Large intestine (tissue), 3 donors: Measurements from ENCODE around the gene MYO5A. TPM values are rescaled to one million over a fixed set of nuclear protein-coding genes. Genes with fewer than 3 reads are reported as not detected.
"Not testable (repeated sequence)": the region's sequence is repeated elsewhere in the genome, so short reads cannot be mapped to it uniquely, and the experiment has no call there.

ENCODE experiments used
- DNase-seq, 2 donors: peaks; one replicate each; pipeline versions ENCODE4 v3.0.0 to v3.0.0-alpha.2; 2013
- H3K27ac ChIP-seq: one replicate; pipeline ENCODE4 v1.5.1; 2013; ENCODE audit warnings: low read length
- H3K27me3 ChIP-seq: 2 replicates; pipeline ENCODE4 v1.6.1; 2013; ENCODE audit warnings: low read length; ENCODE audit not compliant: control insufficient read depth, insufficient read depth
- H3K36me3 ChIP-seq: 2 replicates; pipeline ENCODE4 v1.6.1; 2013; ENCODE audit warnings: low read length; ENCODE audit not compliant: control insufficient read depth, insufficient read depth
- H3K4me1 ChIP-seq: one replicate; pipeline ENCODE4 v1.6.1; 2013; ENCODE audit warnings: low read length; ENCODE audit not compliant: control insufficient read depth, insufficient read depth
- H3K4me3 ChIP-seq: one replicate; pipeline ENCODE4 v1.5.1; 2013; ENCODE audit warnings: low read length
- H3K9me3 ChIP-seq: one replicate; pipeline ENCODE4 v1.6.1; 2013; ENCODE audit warnings: mild to moderate bottlenecking, low read depth, low read length, moderate library complexity; ENCODE audit not compliant: control insufficient read depth
- WGBS: methylation state at CpG from one replicate; pipeline ENCODE4 v1.1.5; 2013; ENCODE audit warnings: low lambda C conversion rate; ENCODE audit not compliant: insufficient coverage; 5-methylcytosine and 5-hydroxymethylcytosine counted together
- polyA plus RNA-seq: library from polyadenylated mRNA; unstranded; fragments of 120-200 nt; gene quantifications from one replicate; pipeline ENCODE4 v1.2.1, GENCODE V29; 2013

MYO5A gene
- polyA plus RNA-seq, 1 donor = 6.0 TPM

DNA sequence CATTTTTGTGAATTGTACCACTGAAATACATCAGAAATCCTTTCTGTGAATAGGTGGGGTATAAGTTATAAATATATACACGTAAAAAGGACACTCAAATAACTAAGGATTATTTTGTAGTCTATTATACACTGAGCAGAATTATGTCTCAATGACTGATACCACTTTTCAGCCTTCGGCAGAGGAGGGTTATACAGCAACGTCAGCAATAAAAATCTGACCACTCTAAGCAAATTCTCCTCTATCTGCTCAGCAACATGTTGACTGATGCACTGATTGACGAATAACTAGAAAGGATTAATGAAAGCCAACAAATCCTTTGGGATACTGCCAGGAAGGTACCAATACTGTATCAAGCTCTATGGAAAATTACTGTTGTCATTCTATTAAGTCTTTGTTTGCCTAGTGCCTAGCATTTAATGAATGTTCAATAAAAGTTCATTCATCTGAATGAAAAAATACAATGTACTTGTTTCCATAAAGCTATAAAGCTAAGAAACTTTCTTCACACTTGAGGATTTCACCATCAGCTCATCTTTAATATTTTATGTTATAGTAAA lies 34.9 kb upstream of the MYO5A start:
- no peaks in the 10 kb centered on the region for H3K4me1 ChIP-seq

DNA sequence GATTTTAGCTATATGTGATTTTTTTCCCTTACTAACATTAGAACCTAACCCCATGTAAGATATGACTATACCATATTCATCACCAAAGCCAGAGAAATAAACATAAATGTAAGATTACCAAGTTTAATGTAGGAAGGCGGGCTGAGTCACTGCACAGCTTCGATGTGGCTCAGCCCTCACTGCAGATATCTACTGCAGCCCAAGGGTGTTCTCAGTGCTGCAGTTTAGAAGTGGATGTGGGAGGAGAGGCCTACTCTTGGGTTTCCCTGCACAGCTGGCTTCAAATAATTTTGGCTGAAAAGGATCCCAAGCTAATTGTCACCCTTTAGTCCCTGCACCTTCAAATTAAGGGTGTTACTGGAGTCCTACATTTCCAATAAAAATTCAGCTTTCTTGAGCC lies 30.9 kb upstream of the MYO5A start:
- Histone ChIP-seq H3K9me3 (no peaks in the 10 kb centered on the region), H3K4me1 (no peaks in the 10 kb centered on the region), H3K4me3 (no peak overlapping the region), H3K27ac (no peak overlapping the region), H3K27me3 (no peaks in the 10 kb centered on the region), H3K36me3 (peaks cover 8% of the 10 kb centered on the region)
- WGBS = no CpG with 5 or more reads among the region's 2 CpGs
- no peak for DNase-seq

More for the DNA sequence above, 34.9 kb upstream of the MYO5A start:
- no peaks in the 10 kb centered on the region for H3K27me3 ChIP-seq
- H3K36me3 ChIP-seq = peaks cover 4% of the 10 kb centered on the region
- no peak overlapping the region for H3K27ac ChIP-seq
- no peaks in the 10 kb centered on the region for H3K9me3 ChIP-seq
- WGBS = 75% methylated on average over 1 of the region's 4 CpGs
- no peak overlapping the region for H3K4me3 ChIP-seq
- DNase-seq = no peak

DNA sequence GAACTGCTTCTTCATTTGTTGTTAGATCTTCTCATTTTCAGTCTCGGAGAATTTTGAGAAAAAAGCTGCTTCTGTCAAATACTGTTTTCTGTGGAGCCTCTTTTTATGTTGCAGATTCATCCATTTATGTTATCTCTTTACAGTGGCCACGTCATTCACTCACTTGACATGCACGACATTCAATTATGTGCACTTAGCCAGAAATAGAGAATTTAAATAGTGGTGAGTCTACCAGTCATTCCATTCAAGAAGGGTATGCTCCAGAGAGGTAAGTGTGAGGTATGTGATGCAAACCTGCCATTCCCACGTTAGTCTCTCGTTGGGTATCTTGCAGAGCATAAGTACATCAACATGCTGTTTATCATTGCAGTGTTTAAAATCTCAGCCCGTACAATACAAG lies 30.3 kb upstream of the MYO5A start:
- H3K4me1 ChIP-seq = no peaks in the 10 kb centered on the region
- 100% methylated on average over 1 of the region's 6 CpGs for WGBS

DNA sequence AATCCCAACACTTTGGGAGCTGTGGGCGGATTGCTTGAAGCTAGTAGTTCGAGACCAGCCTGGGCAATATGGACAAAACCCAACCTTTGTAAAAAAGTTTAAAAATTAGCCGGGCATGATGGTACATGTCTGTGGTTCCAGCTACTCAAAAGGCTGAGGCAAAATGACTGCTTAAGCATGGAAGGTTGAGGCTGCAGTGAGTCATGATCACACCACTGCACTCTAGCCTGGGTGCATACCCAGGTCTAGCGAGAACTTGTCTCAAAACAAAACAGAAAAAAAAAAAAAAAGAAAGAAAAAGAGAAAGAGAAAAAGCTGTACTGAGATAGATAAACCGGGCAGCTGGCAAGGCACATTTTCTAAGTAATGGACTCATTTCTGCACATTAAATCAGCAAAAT lies 29.5 kb upstream of the MYO5A start:
- H3K36me3 ChIP-seq = peaks cover 18% of the 10 kb centered on the region
- DNase-seq = no peak
- no peak overlapping the region for H3K4me3 ChIP-seq
- 95% methylated on average over 3 of the region's 5 CpGs for WGBS
- no peaks in the 10 kb centered on the region for H3K9me3 ChIP-seq
- H3K27ac ChIP-seq = no peak overlapping the region
- no peaks in the 10 kb centered on the region for H3K27me3 ChIP-seq
- H3K4me1 ChIP-seq = no peaks in the 10 kb centered on the region

More for the DNA sequence above, 30.3 kb upstream of the MYO5A start:
- H3K27me3 ChIP-seq = no peaks in the 10 kb centered on the region
- peaks cover 10% of the 10 kb centered on the region for H3K36me3 ChIP-seq
- H3K27ac ChIP-seq = no peak overlapping the region
- no peak overlapping the region for H3K4me3 ChIP-seq
- H3K9me3 ChIP-seq = no peaks in the 10 kb centered on the region
- DNase-seq = no peak

DNA sequence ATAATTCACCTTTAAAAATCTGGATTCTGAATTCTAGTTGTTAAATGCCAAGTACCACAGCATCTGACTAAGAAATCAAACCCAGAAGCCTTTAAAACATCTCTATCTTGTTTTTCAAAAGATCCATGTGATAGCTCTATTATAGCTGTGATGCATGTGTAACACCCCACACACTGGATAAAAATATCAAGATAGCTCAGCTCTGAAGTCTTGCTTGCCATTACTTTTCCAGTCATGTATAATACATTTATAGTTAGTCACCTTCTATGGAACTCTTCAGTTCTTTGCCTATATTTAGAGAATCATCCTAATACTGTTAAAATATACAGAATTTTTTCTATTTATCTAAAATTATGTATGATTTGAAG lies 28.6 kb upstream of the MYO5A start:
- Histone ChIP-seq H3K4me1 (no peaks in the 10 kb centered on the region), H3K27ac (no peak overlapping the region), H3K9me3 (no peaks in the 10 kb centered on the region), H3K36me3 (peaks cover 21% of the 10 kb centered on the region), H3K27me3 (no peaks in the 10 kb centered on the region), H3K4me3 (no peak overlapping the region)
- DNase-seq = no peak

DNA sequence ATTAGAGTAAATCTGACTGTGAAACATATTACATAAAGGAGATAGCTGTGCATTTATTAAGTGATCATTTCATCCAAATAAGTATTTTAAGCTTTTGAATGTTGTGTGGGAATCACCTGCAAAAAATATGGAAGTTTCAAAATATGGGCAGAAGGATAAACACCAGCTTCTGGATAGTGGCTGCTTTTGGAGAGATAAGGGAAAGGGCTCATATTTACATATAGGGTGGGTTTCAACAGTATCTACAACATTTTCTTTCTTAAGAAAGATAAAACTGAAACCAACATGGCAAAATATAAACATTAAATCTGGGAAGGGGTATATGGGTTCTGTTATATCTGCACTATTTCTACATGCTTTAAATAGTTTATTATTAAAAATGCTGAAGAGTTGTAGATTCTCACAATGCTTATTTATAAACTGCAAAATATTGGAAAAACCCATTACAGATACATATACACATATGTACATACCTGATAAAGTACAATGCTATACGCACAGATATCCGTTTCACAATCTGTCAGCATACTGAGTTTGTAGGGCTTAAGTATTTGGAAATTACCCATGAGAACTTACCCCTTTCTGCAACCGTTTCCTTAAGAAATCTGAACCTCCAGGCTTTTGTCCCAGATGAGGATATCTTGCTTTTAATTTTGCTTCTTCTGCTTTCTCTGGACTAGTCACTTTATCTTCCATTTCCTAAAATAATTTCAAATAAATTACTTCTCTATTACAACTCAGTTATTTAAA lies 28.0 kb upstream of the MYO5A start:
- Histone ChIP-seq H3K4me3 (no peak overlapping the region), H3K36me3 (peaks cover 26% of the 10 kb centered on the region), H3K27ac (no peak overlapping the region), H3K9me3 (no peaks in the 10 kb centered on the region), H3K27me3 (no peaks in the 10 kb centered on the region), H3K4me1 (no peaks in the 10 kb centered on the region)
- WGBS = 71% methylated on average over 1 of the region's 3 CpGs
- no peak for DNase-seq

DNA sequence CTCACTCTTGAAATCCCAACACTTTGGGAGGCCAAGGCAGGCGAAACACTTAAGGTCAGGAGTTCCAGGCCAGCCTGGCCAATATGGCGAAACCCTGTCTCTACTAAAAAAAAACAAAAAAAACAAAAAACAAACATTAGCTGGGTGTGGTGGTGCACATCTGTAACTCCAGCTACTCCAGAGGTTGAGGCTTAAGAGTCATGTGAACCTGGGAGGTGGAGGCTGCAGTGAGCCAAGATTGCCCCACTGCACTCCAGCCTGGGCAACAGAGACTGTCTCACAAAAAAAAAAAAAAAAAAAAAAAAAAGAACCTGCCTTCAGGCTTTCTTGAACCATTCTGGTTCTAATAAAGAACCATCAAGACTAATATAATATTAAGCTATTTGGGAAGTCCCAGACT lies 23.6 kb upstream of the MYO5A start:
- Histone ChIP-seq H3K4me3 (no peak overlapping the region), H3K27me3 (no peaks in the 10 kb centered on the region), H3K36me3 (peaks cover 47% of the 10 kb centered on the region), H3K4me1 (no peaks in the 10 kb centered on the region), H3K27ac (no peak overlapping the region), H3K9me3 (no peaks in the 10 kb centered on the region)
- whole genome bisulfite sequencing = no CpG with 5 or more reads among the region's 2 CpGs
- DNase-seq = no peak

DNA sequence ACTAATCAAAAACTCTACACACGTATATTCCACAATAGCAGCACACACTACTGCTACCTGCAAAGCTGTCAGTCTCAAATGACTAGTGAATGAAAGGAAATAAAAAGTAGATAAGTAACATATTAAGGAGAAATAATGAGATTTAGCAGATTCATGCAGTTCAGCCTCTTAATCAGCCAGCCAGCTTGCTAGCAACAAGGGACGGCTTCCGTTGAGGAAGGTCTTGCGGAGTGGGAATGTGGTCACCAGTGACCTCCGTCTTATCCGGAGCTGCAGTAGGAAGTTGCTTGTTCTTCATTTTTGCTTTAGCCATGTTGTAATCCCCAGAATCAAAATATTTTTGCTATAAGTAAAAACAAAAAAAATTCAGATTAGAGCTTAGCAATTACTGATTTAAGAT lies 23.1 kb upstream of the MYO5A start:
- H3K36me3 ChIP-seq = peaks cover 47% of the 10 kb centered on the region
- no peak overlapping the region for H3K4me3 ChIP-seq

DNA sequence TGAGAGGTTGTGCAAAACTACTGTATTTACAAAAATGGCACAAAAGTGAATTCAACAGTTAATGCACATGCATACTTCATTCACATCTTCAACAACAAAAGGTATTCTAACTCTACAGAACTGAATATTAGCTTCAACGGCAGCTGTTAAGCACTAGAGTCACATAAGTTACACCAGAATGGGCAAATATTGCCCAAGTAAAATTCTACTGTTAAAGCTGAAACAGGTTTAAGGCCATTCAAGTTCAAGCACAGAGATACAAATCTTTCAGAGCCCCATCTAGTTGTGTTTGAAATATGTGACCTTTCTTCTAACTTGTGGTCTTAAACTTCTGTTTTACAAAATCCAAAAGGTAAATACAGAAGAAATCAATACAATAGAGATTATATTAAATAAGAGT lies 22.5 kb upstream of the MYO5A start:
- peaks cover 52% of the 10 kb centered on the region for H3K36me3 ChIP-seq
- H3K4me3 ChIP-seq, H3K27me3 ChIP-seq, H3K4me1 ChIP-seq, H3K9me3 ChIP-seq, DNase-seq, H3K27ac ChIP-seq: not testable (repeated sequence)
- WGBS = no CpG with 5 or more reads among the region's 1 CpG

More for the DNA sequence above, 23.1 kb upstream of the MYO5A start:
- Histone ChIP-seq H3K9me3 (no peaks in the 10 kb centered on the region), H3K4me1 (no peaks in the 10 kb centered on the region), H3K27me3 (no peaks in the 10 kb centered on the region), H3K27ac (no peak overlapping the region)
- no peak for DNase-seq
- WGBS = 100% methylated on average over 1 of the region's 6 CpGs

DNA sequence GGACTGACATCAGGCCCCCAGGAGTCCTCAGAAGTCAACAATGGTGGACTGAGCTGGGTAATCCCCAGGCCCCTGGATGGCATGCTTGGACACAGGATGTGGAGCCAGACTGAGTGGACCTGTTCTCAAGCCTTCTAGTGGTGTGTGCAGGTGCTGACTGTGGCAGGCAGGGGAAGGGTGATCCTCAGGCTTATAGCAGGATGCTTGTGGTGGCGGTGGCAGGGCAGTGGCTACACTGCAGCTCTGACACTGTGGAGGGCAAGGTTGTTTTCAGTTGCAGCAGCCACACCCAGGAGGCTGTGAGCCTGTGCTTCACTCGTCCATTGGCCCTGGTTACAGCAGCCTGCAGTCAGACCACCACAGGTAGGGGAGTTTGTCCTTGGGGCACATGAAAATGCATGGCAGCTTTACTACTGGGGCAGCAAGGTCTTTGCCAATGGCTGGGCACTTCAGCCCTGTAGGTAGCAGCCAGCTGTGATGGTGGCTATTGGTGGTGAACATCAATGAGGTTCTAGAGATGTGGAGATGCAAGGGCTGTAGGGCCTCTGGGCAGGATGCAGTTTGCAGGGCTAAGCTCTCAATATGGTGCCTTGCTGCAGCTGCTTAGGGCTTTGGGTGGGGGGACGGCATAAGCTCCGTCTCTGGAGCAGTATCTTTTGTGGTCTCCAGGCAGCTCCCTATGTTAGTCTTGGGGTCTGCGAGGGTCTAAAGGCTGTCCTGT lies 17.5 kb upstream of the MYO5A start:
- H3K4me3 ChIP-seq = no peak overlapping the region
- H3K27ac ChIP-seq = no peak overlapping the region
- no CpG with 5 or more reads among the region's 5 CpGs for WGBS
- H3K36me3 ChIP-seq = peaks cover 35% of the 10 kb centered on the region
- no peaks in the 10 kb centered on the region for H3K4me1 ChIP-seq
- H3K27me3 ChIP-seq = no peaks in the 10 kb centered on the region
- no peak for DNase-seq
- H3K9me3 ChIP-seq = peaks cover 5% of the 10 kb centered on the region
